ENCODE data around the gene GLA. TPM values are rescaled to one million over a fixed set of nuclear protein-coding genes. Genes with fewer than 3 reads are reported as not detected.
A peak's percentile ranks its signal among the peaks of the same experiment; 100 is the strongest.

GLA gene
- total RNA-seq, 5 donors from 2014 or later (not counting 1 experiment from before 2014, with no cell fraction given): 11.3 to 22.5 (median 14.9) TPM

DNA sequence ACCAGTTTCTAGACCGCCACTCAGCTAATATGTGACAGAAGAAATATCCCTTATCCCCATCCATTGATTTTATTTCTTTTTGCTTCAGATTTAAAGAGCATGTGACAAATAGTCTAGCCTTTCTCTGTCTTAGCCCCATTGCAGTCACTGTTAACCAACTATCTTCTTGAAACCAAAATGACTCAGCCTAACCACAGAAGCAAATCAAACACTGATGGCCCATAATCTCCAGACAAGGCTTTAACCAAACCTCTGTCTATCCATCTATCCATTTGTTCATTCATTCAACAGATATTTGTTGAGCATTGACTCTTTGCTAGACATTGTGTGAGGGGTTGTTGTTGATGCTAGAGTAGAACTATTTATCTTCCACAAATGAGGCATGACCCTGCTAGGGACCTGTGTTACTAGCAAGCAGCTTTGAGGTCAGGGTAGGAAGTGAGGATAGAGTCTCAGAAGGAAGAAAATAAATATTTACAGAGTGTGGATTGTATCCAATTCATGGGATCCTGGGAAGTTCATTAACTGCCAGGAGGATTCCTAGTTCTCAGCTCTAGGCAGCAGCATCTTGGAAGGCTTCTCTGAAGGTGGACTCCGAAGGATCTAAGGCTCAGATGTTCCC, 22.8 kb upstream of the GLA start:
- Mint-ChIP-seq H3K27me3 (peaks cover 0 to 6% of the 10 kb centered on the region in 2 donors), H3K4me1 (peaks cover 0 to 11% (median 10%) of the 10 kb centered on the region in 3 donors), H3K9me3 (no peaks in the 10 kb centered on the region), H3K27ac (peak overlapping the region; percentile 49 to 77), H3K4me3 (no peak overlapping the region), H3K36me3 (peaks cover 15% of the 10 kb centered on the region)
- WGBS (ENCODE audit: insufficient coverage): 100% methylated on average over 1 of the region's 2 CpGs
- Histone ChIP-seq H3K4me1 (ENCODE audit: control insufficient read depth in 1 of 2, extremely low read depth in 1 of 2, insufficient read depth in 2 of 2, low read length in 2 of 2) (no peaks in the 10 kb centered on the region), H3K27ac (ENCODE audit: low read length) (no peak overlapping the region), H3K36me3 (ENCODE audit: control insufficient read depth in 2 of 2, extremely low read depth in 1 of 2, insufficient read depth in 1 of 2, low read length in 1 of 2) (no peaks in the 10 kb centered on the region), H3K4me3 (ENCODE audit: control insufficient read depth in 1 of 2, extremely low read depth in 1 of 2, low read length in 1 of 2) (no peak overlapping the region), H3K9me3 (no peaks in the 10 kb centered on the region), H3K27me3 (replicated peaks in 1 of 2; ENCODE audit: control insufficient read depth in 2 of 2, extremely low read depth in 1 of 2, insufficient read depth in 2 of 2, low read length in 1 of 2) (no peaks in the 10 kb centered on the region)
- ATAC-seq (replicated peaks in 1 of 4) (peak in 1 of 4 experiments; percentile 64), DNase-seq (no peak)
- POLR2A ChIA-PET: no interaction called here
- CTCF ChIA-PET: interaction anchor here in 1 of 2 donors (0.6 kb wide), 1 partner anchor 14 kb away, joined by 8 read pairs; no protein-coding TSS in a partner anchor

DNA sequence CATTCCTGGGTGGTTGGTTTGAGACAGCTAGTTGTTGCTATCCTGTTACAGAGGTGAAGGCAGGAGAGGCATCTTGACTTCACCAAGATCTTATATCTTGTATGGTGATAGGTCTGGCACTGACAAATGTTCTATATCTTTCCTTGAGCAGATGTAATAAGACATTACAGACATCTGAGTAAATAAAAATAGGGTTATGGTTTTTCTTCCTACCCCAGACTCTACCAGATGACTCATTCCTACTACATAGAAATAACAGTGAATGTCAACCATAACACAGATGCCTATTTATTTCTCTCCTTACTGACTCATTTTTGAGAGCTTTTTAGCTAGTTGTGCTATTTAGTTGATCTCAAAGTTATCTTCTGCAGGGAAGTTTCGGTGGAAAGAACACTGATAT, 22.2 kb upstream of the GLA start:
- H3K4me1 ChIP-seq (ENCODE audit: control insufficient read depth in 1 of 2, extremely low read depth in 1 of 2, insufficient read depth in 2 of 2, low read length in 2 of 2): no peaks in the 10 kb centered on the region
- no peak overlapping the region for H3K27ac ChIP-seq (ENCODE audit: low read length)
- WGBS (ENCODE audit: insufficient coverage): no CpG with 5 or more reads among the region's 1 CpG
- H3K27me3 Mint-ChIP-seq: peaks cover 0 to 8% of the 10 kb centered on the region in 2 donors
- H3K4me3 ChIP-seq (ENCODE audit: control insufficient read depth in 1 of 2, extremely low read depth in 1 of 2, low read length in 1 of 2): no peak overlapping the region
- peaks cover 0 to 13% (median 10%) of the 10 kb centered on the region in 3 donors for H3K4me1 Mint-ChIP-seq
- H3K27me3 ChIP-seq (replicated peaks in 1 of 2; ENCODE audit: control insufficient read depth in 2 of 2, extremely low read depth in 1 of 2, insufficient read depth in 2 of 2, low read length in 1 of 2): no peaks in the 10 kb centered on the region
- H3K4me3 Mint-ChIP-seq: peak overlapping the region in 1 of 3 donors; percentile 32
- peak overlapping the region; percentile 29 to 77 for H3K27ac Mint-ChIP-seq
- no peaks in the 10 kb centered on the region for H3K9me3 ChIP-seq
- H3K36me3 Mint-ChIP-seq: peaks cover 20% of the 10 kb centered on the region
- no peaks in the 10 kb centered on the region for H3K36me3 ChIP-seq (ENCODE audit: control insufficient read depth in 2 of 2, extremely low read depth in 1 of 2, insufficient read depth in 1 of 2, low read length in 1 of 2)
- ChIA-PET CTCF (no interaction called here), POLR2A (no interaction called here)
- H3K9me3 Mint-ChIP-seq: no peaks in the 10 kb centered on the region
- peak in 1 of 4 experiments; percentile 37 for ATAC-seq (replicated peaks in 1 of 4)
- no peak for DNase-seq

DNA sequence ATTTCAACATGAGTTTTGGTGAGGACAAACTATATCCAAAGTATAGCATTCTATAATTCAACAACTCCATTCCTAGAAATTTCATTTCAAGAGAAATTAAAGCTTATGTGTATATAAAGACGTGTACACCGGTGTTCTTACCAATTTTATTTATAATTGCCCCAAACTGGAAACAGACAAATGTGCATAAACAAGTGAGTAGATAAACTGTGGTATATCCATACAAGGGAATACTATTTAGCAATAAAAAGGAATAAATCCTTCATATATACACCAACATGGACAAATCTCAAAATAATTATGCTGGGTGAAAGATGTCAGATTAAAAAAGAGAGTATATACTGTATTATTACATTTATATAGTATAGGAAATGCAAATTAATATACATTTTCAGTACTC, 20.2 kb upstream of the GLA start:
- Histone ChIP-seq H3K27ac (ENCODE audit: low read length) (no peak overlapping the region), H3K27me3 (replicated peaks in 1 of 2; ENCODE audit: control insufficient read depth in 2 of 2, extremely low read depth in 1 of 2, insufficient read depth in 2 of 2, low read length in 1 of 2) (no peaks in the 10 kb centered on the region), H3K4me1 (ENCODE audit: control insufficient read depth in 1 of 2, extremely low read depth in 1 of 2, insufficient read depth in 2 of 2, low read length in 2 of 2) (no peaks in the 10 kb centered on the region), H3K4me3 (ENCODE audit: control insufficient read depth in 1 of 2, extremely low read depth in 1 of 2, low read length in 1 of 2) (no peak overlapping the region), H3K9me3 (no peaks in the 10 kb centered on the region), H3K36me3 (ENCODE audit: control insufficient read depth in 2 of 2, extremely low read depth in 1 of 2, insufficient read depth in 1 of 2, low read length in 1 of 2) (peaks cover 0 to 2% of the 10 kb centered on the region in 2 donors)
- ChIA-PET CTCF (no interaction called here), POLR2A (no interaction called here)
- Mint-ChIP-seq H3K27me3 (peaks cover 0 to 9% of the 10 kb centered on the region in 2 donors), H3K4me1 (peaks cover 0 to 13% (median 10%) of the 10 kb centered on the region in 3 donors), H3K36me3 (peaks cover 25% of the 10 kb centered on the region), H3K9me3 (no peaks in the 10 kb centered on the region), H3K4me3 (no peak overlapping the region), H3K27ac (no peak overlapping the region)
- WGBS (ENCODE audit: insufficient coverage): no CpG with 5 or more reads among the region's 2 CpGs
- DNase-seq (no peak), ATAC-seq (replicated peaks in 1 of 4) (no peak)

DNA sequence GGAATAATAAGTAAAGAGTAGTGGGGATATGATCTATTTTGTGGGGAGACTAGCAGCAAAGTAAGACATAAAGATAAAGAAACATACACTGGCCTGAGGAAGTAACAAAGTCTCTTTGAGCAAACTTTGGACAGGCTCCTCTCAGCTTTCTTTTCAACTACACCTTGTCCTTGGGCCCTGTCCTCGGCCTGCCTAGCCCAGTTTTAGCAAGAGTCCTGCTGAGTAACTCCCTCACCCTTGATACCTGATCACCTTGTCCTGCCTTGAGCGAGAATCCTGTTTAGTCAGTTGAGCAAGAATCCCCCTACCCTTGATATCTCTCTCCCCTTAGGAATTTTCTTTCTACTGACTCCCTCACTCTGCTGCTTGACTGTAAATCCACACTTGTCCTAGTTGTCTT, 11.8 kb upstream of the GLA start:
- CTCF ChIA-PET: interaction anchor here (0.5 to 1.1 kb wide), 3 partner anchors 16 to 339 kb away, joined by 3 to 8 read pairs (median 7); no protein-coding TSS in a partner anchor
- no peaks in the 10 kb centered on the region for H3K9me3 Mint-ChIP-seq
- H3K36me3 Mint-ChIP-seq: peaks cover 8% of the 10 kb centered on the region
- H3K36me3 ChIP-seq (ENCODE audit: control insufficient read depth in 2 of 2, extremely low read depth in 1 of 2, insufficient read depth in 1 of 2, low read length in 1 of 2): no peaks in the 10 kb centered on the region
- H3K9me3 ChIP-seq: no peaks in the 10 kb centered on the region
- peaks cover 2 to 20% of the 10 kb centered on the region in 2 experiments for H3K4me1 ChIP-seq (ENCODE audit: control insufficient read depth in 1 of 2, extremely low read depth in 1 of 2, insufficient read depth in 2 of 2, low read length in 2 of 2)
- H3K4me3 ChIP-seq (ENCODE audit: control insufficient read depth in 1 of 2, extremely low read depth in 1 of 2, low read length in 1 of 2): no peak overlapping the region
- peak overlapping the region in 2 of 3 donors; percentile 51 to 94 for H3K4me3 Mint-ChIP-seq
- H3K27ac ChIP-seq (ENCODE audit: low read length): no peak overlapping the region
- H3K27ac Mint-ChIP-seq: peak overlapping the region; percentile 29 to 70
- no CpG with 5 or more reads among the region's 2 CpGs for WGBS (ENCODE audit: insufficient coverage)
- peaks cover 0 to 2% of the 10 kb centered on the region in 2 experiments for H3K27me3 ChIP-seq (replicated peaks in 1 of 2; ENCODE audit: control insufficient read depth in 2 of 2, extremely low read depth in 1 of 2, insufficient read depth in 2 of 2, low read length in 1 of 2)
- DNase-seq (no peak), ATAC-seq (replicated peaks in 1 of 4) (no peak)
- POLR2A ChIA-PET: no interaction called here
- H3K4me1 Mint-ChIP-seq: peaks cover 21 to 43% (median 28%) of the 10 kb centered on the region in 3 donors
- H3K27me3 Mint-ChIP-seq: peaks cover 0 to 8% of the 10 kb centered on the region in 2 donors

DNA sequence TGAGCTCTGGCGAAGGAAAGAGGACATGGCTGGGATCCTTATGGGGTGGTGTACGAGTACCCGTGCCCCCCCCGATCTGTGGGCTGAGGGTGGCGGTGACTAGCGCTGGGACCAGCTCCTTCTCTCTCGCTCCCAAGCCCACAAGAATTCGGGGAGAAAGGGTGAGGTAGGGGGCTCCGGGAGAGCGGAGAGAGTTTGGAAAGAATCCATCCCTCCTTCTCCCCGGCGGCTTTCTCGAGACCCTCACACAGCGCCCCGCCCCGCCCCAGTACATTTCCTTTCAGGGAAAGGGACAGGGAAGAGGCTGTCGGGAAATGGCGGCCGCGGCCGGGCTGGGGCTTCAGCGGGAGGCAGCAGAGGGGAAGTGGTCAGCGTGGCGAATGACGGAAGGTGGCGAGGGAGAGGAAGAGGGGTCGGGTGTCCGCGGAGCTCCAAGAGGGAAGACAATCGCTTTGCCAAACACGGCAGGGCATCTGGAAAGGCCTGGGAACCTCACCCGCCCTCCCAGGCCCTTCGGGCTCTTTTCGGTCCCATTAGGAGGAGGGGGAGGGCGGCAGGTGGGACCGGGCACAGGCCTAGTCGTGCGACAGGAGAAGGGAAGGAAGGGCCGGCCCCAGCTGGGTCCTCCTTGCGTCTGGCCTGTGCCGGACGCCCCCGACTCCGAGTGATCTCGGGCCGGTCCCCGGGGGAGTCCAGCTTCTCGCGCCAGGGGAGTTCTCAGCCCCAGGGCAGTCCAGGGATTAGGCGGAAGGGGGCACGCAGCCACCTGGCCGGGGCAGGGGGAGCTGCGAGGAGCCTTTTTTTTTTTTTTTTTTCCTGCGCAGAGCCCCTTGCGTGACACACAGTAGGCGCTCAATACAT, 10.5 kb upstream of the GLA start:
- Histone ChIP-seq H3K36me3 (ENCODE audit: control insufficient read depth in 2 of 2, extremely low read depth in 1 of 2, insufficient read depth in 1 of 2, low read length in 1 of 2) (no peaks in the 10 kb centered on the region), H3K4me1 (ENCODE audit: control insufficient read depth in 1 of 2, extremely low read depth in 1 of 2, insufficient read depth in 2 of 2, low read length in 2 of 2) (peaks cover 2 to 20% of the 10 kb centered on the region in 2 experiments), H3K27ac (ENCODE audit: low read length) (peak overlapping the region; percentile 87), H3K9me3 (no peaks in the 10 kb centered on the region), H3K27me3 (replicated peaks in 1 of 2; ENCODE audit: control insufficient read depth in 2 of 2, extremely low read depth in 1 of 2, insufficient read depth in 2 of 2, low read length in 1 of 2) (peaks cover 0 to 2% of the 10 kb centered on the region in 2 experiments), H3K4me3 (ENCODE audit: control insufficient read depth in 1 of 2, extremely low read depth in 1 of 2, low read length in 1 of 2) (peak overlapping the region; percentile 60 to 82)
- POLR2A ChIA-PET: interaction anchor here (0.6 to 0.7 kb wide), 5 partner anchors 19 to 510 kb away, joined by 3 to 9 read pairs (median 7); no protein-coding TSS in a partner anchor
- ATAC-seq (replicated peaks in 1 of 4) (peak; percentile 30 to 57 (median 44)), DNase-seq (peak in 24 of 35 experiments; percentile 3 to 49 (median 13))
- Mint-ChIP-seq H3K4me3 (peak overlapping the region; percentile 80 to 94 (median 86)), H3K9me3 (no peaks in the 10 kb centered on the region), H3K36me3 (peaks cover 8% of the 10 kb centered on the region), H3K4me1 (peaks cover 24 to 46% (median 28%) of the 10 kb centered on the region in 3 donors), H3K27me3 (peaks cover 0 to 8% of the 10 kb centered on the region in 2 donors), H3K27ac (peak overlapping the region; percentile 87 to 91)
- CTCF ChIA-PET: interaction anchor here (0.6 to 1.2 kb wide), 5 partner anchors 9 to 736 kb away, joined by 3 to 8 read pairs (median 4); no protein-coding TSS in a partner anchor
- WGBS (ENCODE audit: insufficient coverage): 3% methylated on average over 14 of the region's 56 CpGs

DNA sequence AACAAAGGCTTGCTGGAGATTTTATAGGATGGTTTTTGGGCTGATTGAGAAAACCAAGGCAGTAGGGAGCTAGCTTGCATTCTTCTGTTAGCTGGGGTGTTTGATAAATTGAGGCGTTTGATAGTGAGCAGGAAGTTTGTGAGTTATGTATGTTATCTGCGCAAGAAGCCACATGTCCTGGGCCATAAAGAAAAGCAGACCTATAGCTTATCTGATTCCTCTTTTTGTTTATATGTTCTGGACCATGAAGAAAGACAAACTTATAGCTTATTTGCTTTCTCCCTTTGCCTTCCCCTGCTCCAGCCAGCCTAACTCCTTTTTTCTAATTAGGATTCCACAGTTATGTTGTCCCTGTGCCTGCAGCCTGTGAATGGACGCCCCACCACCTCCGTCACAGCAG, 9.5 kb upstream of the GLA start:
- no CpG with 5 or more reads among the region's 4 CpGs for WGBS (ENCODE audit: insufficient coverage)
- ATAC-seq (replicated peaks in 1 of 4): no peak
- peaks cover 34 to 55% (median 39%) of the 10 kb centered on the region in 3 donors for H3K4me1 Mint-ChIP-seq

More for the DNA sequence above, 9.5 kb upstream of the GLA start:
- no peaks in the 10 kb centered on the region for H3K9me3 ChIP-seq
- H3K4me3 ChIP-seq (ENCODE audit: control insufficient read depth in 1 of 2, extremely low read depth in 1 of 2, low read length in 1 of 2): no peak overlapping the region
- no peak overlapping the region for H3K27ac ChIP-seq (ENCODE audit: low read length)
- no peaks in the 10 kb centered on the region for H3K9me3 Mint-ChIP-seq
- H3K4me3 Mint-ChIP-seq: peak overlapping the region; percentile 80 to 94 (median 86)
- H3K27ac Mint-ChIP-seq: peak overlapping the region; percentile 87 to 91
- no peak for DNase-seq
- CTCF ChIA-PET: interaction anchor here (0.8 to 1.2 kb wide), 4 partner anchors 19 to 594 kb away, joined by 3 read pairs; no protein-coding TSS in a partner anchor
- H3K36me3 Mint-ChIP-seq: peaks cover 17% of the 10 kb centered on the region
- peaks cover 0 to 14% of the 10 kb centered on the region in 2 donors for H3K27me3 Mint-ChIP-seq
- POLR2A ChIA-PET: interaction anchor here in 1 of 2 donors (0.6 kb wide), 2 partner anchors 25 to 154 kb away, joined by 3 read pairs; no protein-coding TSS in a partner anchor
- peaks cover 2 to 20% of the 10 kb centered on the region in 2 experiments for H3K4me1 ChIP-seq (ENCODE audit: control insufficient read depth in 1 of 2, extremely low read depth in 1 of 2, insufficient read depth in 2 of 2, low read length in 2 of 2)
- H3K27me3 ChIP-seq (replicated peaks in 1 of 2; ENCODE audit: control insufficient read depth in 2 of 2, extremely low read depth in 1 of 2, insufficient read depth in 2 of 2, low read length in 1 of 2): peaks cover 0 to 2% of the 10 kb centered on the region in 2 experiments
- H3K36me3 ChIP-seq (ENCODE audit: control insufficient read depth in 2 of 2, extremely low read depth in 1 of 2, insufficient read depth in 1 of 2, low read length in 1 of 2): peaks cover 0 to 10% of the 10 kb centered on the region in 2 donors

All from T-cell (primary cell).